Measurements from ENCODE around the gene STX10.
"Not testable (repeated sequence)": the region's sequence is repeated elsewhere in the genome, so short reads cannot be mapped to it uniquely, and the experiment has no call there.

- TF ChIP-seq CTCF, POLR2A (IDR thresholded peaks at IDR 0.05): not testable (repeated sequence)
These were observed 34.8 kb upstream of the STX10 start for GRCh38 chr19:13184926-13185325.

Measured in adrenal gland (tissue), 5 donors.